ENCODE data around the gene ALMS1.
"Not testable (repeated sequence)": the region's sequence is repeated elsewhere in the genome, so short reads cannot be mapped to it uniquely, and the experiment has no call there.

ALMS1 gene

GRCh38 chr2:73406996-73407395 is 21.4 kb downstream of the ALMS1 start:
- DNase-seq, result no peak

- no peak for DNase-seq
Observed at GRCh38 chr2:73408198-73408597, 22.6 kb downstream of the ALMS1 start.

GRCh38 chr2:73414696-73415095 is 29.1 kb downstream of the ALMS1 start:
- no peak for DNase-seq

GRCh38 chr2:73415906-73416305 is 30.3 kb downstream of the ALMS1 start:
- no peak for DNase-seq

GRCh38 chr2:73418343-73418742 is 32.7 kb downstream of the ALMS1 start:
- DNase-seq, result no peak

GRCh38 chr2:73423913-73424312 is 38.3 kb downstream of the ALMS1 start:
- DNase-seq, result no peak

- DNase-seq, result no peak
Observed at GRCh38 chr2:73426176-73426575, 40.5 kb downstream of the ALMS1 start.

- DNase-seq, result no peak
Observed at GRCh38 chr2:73436019-73436418, 50.4 kb downstream of the ALMS1 start.

GRCh38 chr2:73444202-73444601 is 58.6 kb downstream of the ALMS1 start:
- DNase-seq, result no peak

- DNase-seq, result no peak
Observed at GRCh38 chr2:73448856-73449255, 63.2 kb downstream of the ALMS1 start.

- no peak for DNase-seq
Observed at GRCh38 chr2:73449404-73449803, 63.8 kb downstream of the ALMS1 start.

GRCh38 chr2:73451263-73451972 is 65.8 kb downstream of the ALMS1 start:
- peak; percentile 5 for DNase-seq

- DNase-seq, result no peak
Observed at GRCh38 chr2:73457982-73458381, 72.3 kb downstream of the ALMS1 start.

GRCh38 chr2:73462388-73462787 is 76.8 kb downstream of the ALMS1 start:
- not testable (repeated sequence) for DNase-seq

GRCh38 chr2:73468376-73468775 is 82.7 kb downstream of the ALMS1 start:
- no peak for DNase-seq

GRCh38 chr2:73483874-73484273 is 98.2 kb downstream of the ALMS1 start:
- DNase-seq, result not testable (repeated sequence)

- no peak for DNase-seq
Observed at GRCh38 chr2:73487112-73487657, 101.5 kb downstream of the ALMS1 start.

GRCh38 chr2:73488079-73488478 is 102.4 kb downstream of the ALMS1 start:
- no peak for DNase-seq

GRCh38 chr2:73489053-73489452 is 103.4 kb downstream of the ALMS1 start:
- no peak for DNase-seq

GRCh38 chr2:73494031-73494430 is 108.4 kb downstream of the ALMS1 start:
- DNase-seq, result no peak

GRCh38 chr2:73503992-73504570 is 118.4 kb downstream of the ALMS1 start:
- DNase-seq, result no peak

- DNase-seq, result not testable (repeated sequence)
Observed at GRCh38 chr2:73504850-73505249, 119.2 kb downstream of the ALMS1 start.

- DNase-seq, result not testable (repeated sequence)
Observed at GRCh38 chr2:73510470-73510869, 124.8 kb downstream of the ALMS1 start.

GRCh38 chr2:73516033-73516432 is 130.4 kb downstream of the ALMS1 start:
- DNase-seq, result no peak

GRCh38 chr2:73528688-73529087 is 143.1 kb downstream of the ALMS1 start:
- no peak for DNase-seq
